Measurements from ENCODE around the gene STK11IP. TPM values are rescaled to one million over a fixed set of nuclear protein-coding genes. Genes with fewer than 3 reads are reported as not detected.
A peak's percentile ranks its signal among the peaks of the same experiment; 100 is the strongest.

STK11IP gene
- total RNA-seq, 1 donor from 2014 or later: 14.7 TPM

DNA sequence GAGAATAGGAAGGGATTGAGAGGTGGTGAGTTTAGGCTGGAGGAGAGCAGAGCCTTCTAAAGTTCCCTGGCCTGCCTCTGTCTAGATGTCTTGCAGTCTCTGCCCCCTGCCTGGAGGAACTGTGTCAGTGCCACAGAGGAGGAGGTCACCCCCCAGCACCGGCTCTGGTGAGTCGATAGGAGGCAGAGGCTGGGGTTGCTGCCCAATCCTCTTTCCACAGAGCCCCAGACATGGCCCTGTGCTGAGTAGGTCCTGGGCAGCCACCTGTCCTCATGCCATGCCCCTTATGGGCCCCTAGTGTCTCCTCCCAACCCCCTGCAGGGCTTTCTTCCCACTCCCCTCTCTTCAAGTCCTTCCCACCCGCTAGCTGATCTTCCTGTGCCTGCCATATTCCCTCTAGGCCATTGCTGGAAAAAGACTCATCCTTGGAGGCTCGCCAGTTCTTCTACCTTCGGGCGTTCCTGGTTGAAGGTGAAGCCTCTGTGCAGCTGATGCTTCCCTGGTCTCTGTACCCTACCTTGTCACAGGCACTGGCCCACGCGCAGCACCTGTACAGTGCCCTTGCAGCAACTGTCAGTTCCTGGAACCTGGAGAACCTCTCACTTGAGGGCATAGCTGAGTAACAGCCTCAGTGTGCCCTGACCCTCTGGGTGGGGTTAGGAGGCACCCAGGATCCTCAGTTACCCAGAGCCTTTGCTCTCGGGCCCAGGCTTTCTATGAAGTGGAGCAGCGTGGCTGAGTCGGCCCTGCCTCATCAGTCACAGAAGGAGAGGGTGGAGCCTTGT, 16.6 kb downstream of the STK11IP start:
- no peak for DNase-seq (ENCODE audit: low read depth)

DNA sequence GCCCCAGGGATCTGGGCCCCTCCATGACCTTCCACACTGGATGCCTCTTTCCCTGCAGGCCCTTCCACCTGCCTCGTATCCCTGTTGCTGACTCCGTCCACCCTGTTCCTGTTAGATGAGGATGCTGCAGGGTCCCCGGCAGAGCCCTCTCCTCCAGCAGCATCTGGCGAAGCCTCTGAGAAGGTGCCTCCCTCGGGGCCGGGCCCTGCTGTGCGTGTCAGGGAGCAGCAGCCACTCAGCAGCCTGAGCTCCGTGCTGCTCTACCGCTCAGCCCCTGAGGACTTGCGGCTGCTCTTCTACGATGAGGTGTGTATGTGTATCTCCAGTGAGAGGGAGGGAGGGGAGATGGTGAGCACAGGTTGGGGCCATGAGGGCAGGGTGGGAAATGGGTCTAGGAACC, 17.4 kb downstream of the STK11IP start:
- DNase-seq (ENCODE audit: low read depth): no peak

DNA sequence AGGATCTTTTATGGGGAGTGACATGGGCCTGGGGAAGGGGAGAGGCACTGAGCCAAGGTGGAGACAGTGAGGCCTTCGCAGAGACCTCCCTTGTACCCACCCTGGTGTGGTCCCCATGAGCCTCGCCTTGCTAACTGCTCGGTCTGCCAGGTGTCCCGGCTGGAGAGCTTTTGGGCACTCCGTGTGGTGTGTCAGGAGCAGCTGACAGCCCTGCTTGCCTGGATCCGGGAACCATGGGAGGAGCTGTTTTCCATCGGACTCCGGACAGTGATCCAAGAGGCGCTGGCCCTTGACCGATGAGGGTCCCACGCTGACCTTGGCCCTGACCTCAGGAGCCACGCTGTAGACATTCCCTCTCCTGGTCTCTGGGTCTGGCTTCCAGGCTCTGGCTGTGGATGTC, 18.2 kb downstream of the STK11IP start:
- DNase-seq (ENCODE audit: low read depth): no peak

DNA sequence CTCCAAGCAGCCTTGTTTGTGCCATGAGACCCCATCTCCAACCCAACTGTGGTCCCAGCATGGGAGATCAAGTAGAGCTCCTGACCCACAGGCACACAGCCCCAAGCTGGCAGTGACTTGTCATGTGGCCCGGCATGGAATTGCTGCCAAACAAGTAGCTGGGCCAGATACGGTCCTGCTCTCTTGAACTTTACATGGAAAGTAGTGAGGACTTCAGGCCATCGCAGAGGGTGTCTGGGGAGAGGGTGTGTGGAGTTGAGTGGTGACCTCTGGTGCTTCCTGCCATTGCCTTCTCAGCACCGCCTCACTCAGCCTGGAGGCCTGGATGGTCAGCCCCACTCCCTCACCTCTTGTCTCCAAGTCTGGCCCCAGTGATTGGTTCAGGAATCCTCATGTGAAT, 18.9 kb downstream of the STK11IP start:
- DNase-seq (ENCODE audit: low read depth): no peak

DNA sequence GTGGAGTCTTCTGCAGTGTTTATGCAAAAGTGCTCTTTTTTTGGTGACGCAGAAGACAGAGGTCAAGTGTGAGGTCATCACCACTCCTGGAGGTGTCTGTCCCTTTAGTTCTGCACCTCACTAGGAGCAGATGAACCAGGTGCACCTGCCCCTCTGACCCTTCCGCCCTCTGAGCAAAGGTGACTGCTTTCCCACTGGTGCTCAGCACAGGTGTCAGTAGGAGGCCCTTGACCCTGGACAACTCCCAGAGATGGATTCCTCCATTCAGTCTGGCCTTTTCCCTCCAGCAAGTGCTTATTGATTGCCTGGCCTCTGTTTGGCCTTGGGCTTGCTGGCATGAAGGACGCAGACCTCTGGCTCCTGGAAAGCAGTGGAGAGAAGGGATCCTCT, 21.1 kb downstream of the STK11IP start:
- no peak for DNase-seq (ENCODE audit: low read depth)

DNA sequence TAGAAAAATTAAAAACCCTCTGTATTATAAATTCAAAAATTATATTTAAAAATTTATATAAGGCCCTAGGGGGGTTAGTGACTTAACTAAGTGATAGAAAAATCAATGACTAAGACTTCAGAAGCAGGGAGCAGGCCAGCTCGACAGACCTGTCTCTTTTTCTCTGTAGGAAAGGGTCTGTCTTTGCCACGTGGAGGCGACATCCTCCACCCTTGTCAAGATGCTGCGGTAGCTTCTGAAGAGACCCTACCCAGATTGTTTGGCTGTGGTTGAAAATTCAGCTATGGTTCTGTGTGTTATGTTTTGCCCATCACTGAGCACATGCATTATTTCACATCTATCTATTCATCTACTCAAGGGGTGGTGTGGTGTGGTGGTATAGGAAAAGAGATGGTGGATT, 21.6 kb downstream of the STK11IP start:
- peak; percentile 12 for DNase-seq (ENCODE audit: low read depth)

DNA sequence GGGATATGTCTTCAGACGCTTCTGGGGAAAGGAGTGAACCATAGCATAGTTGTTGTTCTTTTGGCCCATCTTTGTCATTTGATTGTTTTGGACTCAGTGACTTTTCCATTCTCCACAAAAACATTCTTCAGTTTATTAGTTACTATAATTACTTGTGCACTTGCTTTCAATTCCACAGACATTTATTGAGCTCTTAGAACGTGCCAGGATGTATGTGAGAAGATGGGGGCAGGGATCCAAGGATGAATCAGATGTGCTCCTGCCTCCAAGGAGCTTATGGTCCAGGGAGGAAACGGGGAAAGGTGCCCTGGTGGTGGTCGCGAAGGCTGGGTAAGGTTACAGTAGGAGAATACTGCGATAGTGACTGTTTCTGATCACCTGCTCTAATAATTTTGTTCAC, 22.9 kb downstream of the STK11IP start:
- DNase-seq (ENCODE audit: low read depth): peak; percentile 59

DNA sequence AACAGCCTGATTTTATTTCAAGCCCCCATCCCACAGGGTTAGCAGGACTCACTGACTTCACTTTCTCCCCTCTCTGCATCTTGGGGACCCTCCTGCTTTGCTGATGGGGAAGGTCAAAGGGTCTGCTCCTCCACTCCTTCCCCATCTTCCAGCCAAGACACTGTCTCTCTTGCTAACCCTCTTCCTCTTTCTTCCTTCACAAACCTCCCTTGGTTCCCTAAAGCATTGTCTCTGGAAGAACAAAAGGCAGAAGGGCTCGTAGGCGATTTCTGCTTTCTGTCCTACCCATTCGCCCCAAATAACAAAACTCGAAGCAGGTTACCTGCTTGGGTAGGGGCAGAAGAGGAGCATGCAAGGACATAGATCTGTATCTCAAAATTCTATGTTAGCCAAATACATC, 24.3 kb downstream of the STK11IP start:
- no peak for DNase-seq (ENCODE audit: low read depth)

DNA sequence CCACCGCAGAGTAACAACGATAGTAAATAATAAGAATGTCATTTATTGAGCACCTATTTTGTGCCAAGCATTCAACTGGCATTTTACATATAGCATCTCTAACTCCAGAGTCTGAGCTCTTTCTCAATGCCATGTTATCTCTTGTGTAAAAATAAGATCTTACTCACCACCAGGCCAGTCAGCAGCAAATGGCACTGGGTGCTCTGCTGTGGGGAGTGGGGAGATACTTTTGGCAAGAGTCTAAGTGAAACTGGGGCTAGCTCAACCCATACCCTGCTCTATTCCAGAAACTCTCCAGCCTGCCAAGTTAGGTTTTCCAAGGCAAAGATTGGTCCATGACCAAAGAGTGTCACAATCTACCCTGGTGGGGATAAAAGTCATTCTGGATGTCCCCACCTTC, 24.8 kb downstream of the STK11IP start:
- DNase-seq (ENCODE audit: low read depth): peak; percentile 71

DNA sequence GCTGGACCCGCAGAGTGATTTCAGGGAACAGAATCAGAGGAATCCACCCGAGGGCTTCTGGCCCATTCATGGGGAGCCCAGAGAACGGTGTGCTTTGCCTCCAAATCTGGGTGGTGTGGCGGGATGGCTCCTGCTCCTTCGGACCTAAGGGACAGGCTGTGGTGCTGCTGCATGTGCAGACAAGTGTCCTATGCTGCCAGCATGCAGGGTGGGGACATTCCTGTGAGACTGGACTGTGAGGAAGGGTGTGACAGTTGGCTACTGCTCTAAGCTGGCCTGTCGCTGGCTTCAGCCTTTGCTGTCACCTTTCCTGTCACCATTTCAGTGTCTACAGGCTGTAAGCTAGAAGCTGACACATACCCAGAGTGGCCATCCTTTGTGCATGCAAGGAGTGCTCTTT, 26.9 kb downstream of the STK11IP start:
- DNase-seq (ENCODE audit: low read depth): peak; percentile 51

DNA sequence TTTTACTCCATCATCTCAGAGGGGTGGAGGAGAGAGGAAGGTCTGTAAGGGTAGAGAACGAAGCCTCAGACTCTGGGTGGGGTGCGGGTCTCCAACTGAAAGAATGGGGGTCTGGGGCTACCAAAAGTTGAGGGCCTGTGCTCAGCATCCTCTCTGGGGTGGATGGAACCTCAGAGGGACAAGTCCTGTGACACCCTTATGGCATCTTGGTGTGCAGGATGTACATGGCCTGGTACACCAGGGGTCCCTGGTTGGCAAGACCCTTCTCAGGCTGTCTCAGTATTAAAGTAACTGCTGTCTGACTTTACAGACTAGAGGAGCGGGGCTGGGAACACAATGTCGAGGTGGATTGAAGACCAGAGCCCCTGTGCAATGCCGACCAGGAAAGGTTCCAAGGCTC, 27.5 kb downstream of the STK11IP start:
- DNase-seq (ENCODE audit: low read depth): no peak

DNA sequence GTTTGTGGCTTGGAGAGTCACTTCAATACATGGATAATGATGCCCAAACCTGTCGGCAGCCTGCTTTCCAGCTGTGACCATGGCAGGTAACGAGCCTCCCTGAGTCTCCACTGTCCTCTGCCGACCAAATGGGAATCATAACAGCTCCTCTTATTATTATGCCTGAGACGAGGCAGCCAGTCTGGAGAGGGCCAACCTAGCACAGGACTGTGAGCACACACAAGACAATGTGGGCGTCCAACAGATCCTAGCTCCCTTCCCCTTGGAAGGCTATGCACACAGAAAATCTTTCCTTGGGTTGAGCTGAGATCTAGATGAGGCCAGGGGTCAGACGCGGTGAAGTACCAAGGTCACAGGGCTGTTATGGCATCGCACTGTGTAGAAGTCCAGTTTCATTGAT, 28.9 kb downstream of the STK11IP start:
- DNase-seq (ENCODE audit: low read depth): no peak

DNA sequence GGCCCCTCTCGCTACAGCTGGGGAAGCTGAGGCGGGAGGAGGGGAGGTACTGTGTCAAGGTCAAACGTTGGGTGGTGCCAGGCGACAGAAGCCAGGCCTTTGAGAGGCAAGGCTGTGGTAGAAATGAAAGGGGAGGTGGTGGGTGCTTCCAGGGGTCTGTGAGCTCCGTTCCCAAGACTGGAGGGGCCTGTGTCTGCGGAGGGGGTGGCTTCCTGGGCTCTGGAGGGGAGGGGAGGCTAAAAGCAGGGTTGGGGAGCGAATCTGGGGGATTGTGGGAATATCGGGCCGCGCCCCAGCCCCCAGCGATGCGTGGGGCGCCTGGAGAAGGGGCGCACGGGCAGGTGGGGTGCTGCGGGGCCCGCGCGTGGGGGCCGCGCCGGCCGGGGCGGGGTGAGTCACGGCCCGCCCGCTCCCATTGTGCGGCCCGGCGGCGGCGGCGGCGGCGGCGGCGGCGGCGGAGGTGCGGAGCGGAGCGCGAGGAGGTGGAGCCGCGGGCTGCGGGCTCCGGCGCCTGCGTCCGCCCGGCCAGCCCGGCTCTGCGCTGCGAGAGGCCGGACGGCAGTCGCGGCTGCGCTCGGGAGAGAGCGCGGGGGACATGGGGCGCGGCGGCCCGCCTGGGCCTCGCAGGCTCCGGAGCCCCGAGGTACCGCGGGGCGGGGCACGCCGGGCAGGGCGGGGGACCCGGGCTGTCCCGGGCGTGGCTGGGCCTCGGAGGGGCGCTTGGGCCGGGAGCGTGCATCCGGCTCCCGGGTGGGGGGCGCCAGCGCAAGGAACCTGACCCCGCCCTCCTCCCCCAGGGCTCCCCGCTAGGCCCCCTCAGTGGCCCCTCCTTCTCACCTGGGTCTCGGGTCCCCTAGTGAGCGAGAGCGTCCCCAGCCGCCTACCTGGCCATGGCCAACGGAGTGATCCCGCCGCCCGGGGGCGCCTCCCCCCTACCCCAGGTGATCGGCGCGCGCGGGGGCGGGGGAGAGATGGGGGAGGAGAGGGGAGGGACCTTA, 29.7 kb downstream of the STK11IP start, which contains the start of gene SLC4A3:
TSS of gene SLC4A3 (plus strand) at position 528 of the 998 bp plus-strand sequence. CDS start at position 891, 363 bp downstream.
- no peak for DNase-seq (ENCODE audit: low read depth)

DNA sequence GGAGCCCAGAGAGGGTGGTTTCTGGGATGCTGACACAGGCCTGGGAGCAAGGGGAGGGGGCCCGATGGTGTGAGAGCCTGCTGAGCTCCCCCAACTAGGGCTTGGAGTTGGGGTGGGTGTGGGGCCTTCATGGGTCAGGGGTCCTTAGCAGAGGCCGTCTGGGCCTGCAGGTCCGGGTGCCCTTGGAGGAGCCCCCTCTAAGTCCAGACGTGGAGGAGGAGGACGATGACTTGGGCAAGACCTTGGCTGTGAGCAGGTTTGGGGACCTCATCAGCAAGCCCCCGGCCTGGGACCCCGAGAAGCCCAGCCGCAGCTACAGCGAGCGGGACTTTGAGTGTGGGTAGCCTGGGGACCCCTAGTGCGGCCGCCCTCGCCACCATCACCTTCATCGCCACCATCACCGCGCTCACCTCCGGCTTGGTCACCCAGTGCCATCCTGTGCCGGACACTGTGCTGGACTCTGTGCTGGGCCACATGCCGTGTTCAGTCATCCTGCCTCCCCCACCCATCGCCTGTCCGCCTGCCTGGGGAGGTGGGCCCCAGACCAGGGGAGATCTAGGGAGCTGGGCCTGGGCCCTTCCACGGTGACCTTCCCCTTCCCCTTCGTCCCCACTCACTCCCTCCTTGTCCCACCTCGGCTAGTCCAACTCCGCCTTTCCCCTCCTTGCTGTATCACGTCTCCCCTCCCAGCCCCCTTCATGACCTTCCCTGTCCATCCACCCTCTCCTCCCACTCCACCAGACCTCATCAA, 30.8 kb downstream of the STK11IP start:
- no peak for DNase-seq (ENCODE audit: low read depth)

DNA sequence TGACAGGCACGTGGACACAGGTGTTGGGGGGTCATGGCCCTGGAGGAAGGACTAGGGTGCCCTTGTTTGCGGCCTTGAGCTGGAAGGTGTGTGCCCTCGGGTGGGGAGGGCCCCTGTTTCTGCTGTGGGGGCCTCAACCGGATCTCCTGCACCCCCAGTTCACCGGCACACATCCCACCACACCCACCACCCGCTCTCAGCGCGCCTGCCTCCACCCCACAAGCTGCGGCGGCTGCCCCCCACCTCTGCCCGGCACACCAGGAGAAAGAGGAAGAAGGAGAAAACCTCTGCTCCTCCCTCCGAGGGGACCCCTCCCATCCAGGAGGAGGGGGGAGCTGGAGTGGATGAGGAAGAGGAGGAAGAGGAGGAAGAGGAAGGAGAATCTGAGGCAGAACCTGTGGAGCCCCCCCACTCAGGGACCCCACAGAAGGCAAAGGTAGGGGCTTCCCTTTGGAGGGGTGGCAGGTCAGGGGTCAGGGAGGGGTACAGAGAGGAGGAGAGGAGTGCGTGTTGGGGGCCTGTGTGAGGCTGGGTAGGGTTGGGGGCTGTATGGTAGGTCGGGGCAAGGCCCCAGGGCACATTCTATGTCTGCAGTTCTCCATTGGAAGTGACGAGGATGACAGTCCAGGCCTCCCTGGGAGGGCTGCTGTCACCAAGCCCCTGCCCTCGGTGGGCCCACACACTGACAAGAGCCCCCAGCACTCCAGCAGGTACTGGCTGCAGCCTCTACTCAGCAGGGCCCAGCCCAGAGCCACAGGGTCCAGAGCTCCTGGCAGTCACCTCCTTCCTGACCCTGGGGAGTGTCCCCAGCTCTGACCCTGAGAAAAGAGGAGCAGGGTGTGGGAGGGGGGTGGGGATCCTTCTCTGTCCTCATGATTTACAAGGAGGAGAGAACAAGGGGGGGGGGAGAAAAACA, 31.6 kb downstream of the STK11IP start:
- no peak for DNase-seq (ENCODE audit: low read depth)

DNA sequence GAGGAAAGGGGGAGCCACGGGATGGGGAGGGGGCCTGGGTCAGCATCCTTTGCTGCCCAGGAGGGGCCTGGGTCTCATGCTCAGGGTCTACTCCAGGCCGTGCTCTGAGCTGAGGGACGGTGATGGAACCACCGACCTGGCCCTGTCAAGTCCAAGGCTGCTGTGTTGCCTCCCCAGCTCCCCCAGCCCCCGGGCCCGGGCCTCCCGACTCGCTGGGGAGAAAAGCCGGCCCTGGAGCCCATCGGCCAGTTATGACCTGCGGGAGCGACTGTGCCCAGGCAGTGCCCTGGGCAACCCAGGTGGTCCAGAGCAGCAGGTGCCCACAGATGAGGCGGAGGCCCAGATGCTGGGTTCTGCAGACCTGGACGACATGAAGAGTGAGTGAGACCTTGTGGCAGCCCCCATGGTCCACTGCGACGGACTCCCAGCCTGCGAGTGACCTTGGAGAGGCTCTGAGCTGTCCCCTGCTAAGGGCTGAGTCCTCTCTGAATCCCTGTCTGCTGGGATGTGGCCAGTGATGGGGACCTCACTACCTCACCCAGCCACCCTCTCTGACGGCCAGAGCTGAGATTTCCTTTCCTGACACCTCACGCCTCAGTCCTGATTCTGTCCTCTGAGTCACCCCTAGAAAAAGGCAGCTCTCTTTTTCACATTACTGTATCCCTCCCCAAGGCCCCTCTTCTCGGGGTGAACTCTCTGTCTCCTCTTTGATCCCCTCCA, 32.5 kb downstream of the STK11IP start:
- no peak for DNase-seq (ENCODE audit: low read depth)

DNA sequence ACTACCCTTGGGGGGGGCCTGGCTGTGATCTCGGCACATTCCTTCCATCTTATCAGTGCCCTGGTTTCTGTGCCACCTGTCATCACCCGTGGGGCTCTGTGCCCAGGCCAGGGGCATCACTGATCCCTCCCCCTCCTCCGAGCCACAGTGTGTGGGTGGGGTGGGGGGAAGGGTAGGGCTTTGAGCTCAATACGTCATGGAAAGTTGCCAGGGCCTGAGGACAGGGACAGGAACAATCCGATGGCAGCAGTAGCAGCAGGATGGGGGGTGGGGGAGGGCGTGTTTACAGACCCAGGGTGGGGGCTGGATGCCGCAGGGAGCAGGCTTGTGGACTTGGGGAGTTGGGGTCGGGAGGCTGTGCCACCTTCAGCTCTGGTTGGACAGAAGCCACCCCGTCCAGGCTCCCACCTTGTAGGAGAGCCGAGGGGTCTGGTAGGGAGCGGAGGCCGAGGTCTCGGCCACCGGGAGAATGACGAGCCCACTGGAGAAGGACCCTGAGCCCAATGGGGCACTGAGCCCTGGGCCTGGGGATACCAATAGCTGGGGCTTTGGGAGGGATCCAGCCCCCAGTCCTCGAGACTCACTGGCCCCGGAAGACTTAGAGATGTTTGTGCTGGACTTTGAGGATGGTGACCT, 33.2 kb downstream of the STK11IP start:
- no peak for DNase-seq (ENCODE audit: low read depth)

DNA sequence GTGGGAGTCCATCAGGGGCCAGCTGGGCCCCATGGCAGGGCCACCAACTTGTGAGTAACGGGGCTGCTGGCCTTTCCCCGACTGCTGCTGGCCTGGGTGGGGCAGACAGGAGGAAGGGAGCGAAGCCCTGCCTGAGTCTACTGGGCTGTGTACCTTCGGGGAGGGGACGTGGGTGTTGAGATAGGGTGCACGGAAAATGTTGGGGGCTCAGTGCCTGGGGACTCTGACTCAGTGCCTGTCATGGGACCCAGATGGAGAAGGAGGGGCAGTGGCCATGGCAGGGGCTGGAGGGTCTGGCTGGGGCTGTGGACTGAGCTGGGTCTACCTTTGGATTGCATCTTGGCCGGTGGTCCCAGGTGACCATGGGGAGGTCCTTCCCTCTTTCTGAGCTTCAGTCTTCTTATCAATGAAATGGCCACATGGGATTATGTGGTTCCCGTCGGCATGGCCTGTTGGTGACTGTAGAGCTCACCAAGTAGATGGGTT, 33.8 kb downstream of the STK11IP start:
- DNase-seq (ENCODE audit: low read depth): no peak
